Suppressor macrophage treated with lipopolysaccharide for 4 hours (primary cell): ENCODE measurements around the gene LRRC2.
"Not testable (repeated sequence)": the region's sequence is repeated elsewhere in the genome, so short reads cannot be mapped to it uniquely, and the experiment has no call there.

ENCODE experiments used
- DNase-seq: peaks from one replicate; pipeline ENCODE4 v3.0.0-alpha.2; 2020

LRRC2 gene

GRCh38 chr3:46579756-46580286, 13.7 kb upstream of the LRRC2 start:
- no peak for DNase-seq

DNA sequence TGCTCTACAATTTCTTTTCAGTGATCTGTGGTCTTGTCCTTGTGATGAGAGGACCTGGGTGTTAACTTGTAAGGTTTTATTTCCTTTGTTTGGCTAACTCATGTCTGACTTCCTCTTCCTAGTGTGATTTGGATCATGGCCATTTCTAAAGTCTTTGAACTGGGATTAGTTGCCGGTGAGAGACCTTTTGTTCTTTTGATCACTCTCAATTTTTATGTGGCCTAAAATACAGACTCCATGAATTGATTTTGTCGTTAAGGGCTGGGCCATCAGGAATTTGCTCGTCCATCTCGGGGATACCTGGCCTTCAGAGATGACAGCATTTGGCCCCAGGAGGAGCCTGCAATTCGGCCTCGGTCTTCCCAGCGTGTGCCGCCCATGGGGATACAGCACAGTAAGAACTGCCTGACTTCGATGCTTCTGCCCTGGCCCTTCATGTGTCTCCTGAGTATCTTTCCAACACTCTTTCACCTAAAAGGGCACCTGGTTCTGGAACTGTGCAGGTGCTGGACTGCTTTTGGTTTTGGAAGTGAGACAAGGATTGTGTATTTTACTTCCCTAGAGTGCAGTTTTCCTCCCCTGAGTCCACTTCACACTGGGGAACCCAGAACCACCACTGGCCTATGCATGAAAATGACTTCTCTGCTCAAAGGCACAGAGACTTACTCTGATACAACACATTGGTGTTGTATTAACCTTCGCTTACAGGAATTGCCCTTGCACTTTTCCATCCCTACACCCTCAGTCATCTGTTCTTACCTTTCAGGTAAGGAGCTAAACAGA, 13.1 kb upstream of the LRRC2 start:
- no peak for DNase-seq

- not testable (repeated sequence) for DNase-seq
Observed at GRCh38 chr3:46577580-46578249, 11.6 kb upstream of the LRRC2 start.

- DNase-seq, result no peak
Observed at GRCh38 chr3:46576879-46577278, 10.8 kb upstream of the LRRC2 start.

GRCh38 chr3:46576386-46576785, 10.3 kb upstream of the LRRC2 start:
- no peak for DNase-seq

DNA sequence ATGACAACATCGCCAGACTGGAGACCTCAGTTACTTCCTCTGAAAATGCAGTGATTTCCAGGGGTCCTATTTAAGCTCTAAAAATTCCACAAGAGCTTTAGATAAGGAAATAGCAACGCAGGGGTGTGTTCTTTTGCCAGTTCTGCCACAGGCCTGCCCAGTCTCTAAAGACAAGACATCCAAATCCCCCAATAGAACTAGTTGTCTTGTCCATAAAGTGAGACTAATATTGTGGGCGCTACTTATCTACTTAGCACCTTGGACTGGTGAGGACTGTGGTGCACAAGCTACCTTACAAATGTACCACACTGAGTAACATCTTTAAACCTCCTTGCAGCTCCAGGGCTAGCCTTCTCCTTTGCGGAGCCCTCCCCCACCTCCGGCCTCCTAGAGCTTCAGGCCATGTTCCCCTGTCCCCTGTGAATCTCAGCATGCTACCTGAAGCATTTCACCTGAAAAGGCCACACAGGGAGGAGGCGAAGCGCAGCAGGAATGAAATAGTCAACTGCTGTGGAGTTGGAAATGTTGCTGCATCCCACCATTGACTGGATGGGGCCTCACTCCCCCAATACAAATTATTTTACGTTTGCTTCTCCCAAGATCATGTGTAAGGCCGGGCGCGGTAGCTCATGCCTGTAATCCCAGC, 9.6 kb upstream of the LRRC2 start:
- DNase-seq, result no peak

DNA sequence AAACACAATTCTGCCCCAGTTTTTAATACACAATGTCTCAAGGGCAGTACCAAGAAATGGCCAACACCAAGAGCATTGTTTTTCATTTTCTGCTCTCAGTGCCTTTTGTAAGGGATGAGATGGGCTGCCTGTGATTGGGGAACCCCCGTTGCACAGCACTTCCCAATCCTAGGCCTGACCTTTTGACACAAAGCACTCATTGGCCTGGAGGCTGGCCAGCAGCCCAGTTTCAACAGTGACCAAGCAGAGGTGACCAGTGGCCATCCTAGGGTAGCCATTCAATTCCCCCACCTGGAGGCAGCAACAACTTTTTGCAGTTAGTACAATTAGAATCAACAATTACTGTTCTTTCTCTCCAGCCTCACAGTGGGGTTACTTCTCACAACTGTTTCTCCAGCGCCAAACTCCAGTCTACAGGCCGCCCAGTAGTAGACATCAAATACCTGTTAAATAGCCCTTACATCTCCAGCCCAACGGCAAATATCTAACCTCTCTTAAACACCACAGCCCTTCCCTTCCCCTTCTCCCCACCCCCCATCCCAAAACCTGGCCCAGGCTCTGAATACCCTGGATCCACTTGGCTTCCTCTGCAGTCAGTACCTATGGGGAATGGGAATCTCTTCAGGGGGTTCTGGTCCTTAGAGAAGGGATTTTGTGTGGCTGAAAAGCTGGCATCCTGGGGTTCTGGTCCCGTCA, 8.9 kb upstream of the LRRC2 start:
- peak; percentile 27 for DNase-seq

GRCh38 chr3:46574243-46574646, 8.1 kb upstream of the LRRC2 start:
- no peak for DNase-seq

DNA sequence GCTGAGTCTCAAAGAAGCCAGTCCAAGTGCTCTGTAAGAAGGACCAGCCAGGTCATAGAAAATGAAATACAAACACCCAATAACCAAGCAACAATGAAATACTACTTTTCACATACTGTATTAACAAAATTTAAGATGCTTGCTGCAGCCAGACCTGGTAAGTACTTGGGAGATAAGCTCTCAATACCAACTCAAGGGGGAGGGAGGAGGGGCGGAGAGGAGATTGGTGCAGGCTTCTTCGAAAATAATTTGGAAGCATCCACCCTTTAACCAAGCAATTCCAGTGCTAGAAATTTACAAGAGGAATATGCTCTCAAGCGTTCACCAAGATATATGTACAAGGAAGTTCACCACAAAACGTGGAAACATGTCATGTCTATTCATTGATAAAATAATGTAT, 7.6 kb upstream of the LRRC2 start:
- DNase-seq, result no peak

- DNase-seq, result no peak
Observed at GRCh38 chr3:46571684-46572083, 5.6 kb upstream of the LRRC2 start.

DNA sequence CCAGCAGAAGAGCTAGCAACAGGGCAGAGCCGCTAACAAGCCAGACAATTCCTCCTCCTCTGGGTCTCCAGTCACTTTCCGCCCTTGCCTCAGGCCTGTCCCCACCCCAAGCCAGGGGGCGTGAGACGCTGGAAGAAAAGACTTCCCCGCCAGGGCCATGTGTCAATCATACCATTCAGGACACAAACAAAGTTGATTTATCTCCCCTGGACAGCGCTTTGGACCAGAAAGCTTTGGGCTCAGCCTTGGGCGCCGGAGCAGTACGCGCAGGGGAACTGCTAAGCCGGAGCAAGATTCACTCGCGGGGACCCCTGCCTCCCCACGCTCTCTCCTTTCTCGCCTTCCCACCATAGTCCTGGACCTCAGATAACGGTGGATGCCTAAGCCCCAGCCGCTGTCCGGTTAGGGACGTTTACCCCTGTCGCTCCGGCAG, 479 bp downstream of the LRRC2 start:
- no peak for DNase-seq

GRCh38 chr3:46565077-46565476, 1.0 kb downstream of the LRRC2 start:
- DNase-seq, result no peak

DNA sequence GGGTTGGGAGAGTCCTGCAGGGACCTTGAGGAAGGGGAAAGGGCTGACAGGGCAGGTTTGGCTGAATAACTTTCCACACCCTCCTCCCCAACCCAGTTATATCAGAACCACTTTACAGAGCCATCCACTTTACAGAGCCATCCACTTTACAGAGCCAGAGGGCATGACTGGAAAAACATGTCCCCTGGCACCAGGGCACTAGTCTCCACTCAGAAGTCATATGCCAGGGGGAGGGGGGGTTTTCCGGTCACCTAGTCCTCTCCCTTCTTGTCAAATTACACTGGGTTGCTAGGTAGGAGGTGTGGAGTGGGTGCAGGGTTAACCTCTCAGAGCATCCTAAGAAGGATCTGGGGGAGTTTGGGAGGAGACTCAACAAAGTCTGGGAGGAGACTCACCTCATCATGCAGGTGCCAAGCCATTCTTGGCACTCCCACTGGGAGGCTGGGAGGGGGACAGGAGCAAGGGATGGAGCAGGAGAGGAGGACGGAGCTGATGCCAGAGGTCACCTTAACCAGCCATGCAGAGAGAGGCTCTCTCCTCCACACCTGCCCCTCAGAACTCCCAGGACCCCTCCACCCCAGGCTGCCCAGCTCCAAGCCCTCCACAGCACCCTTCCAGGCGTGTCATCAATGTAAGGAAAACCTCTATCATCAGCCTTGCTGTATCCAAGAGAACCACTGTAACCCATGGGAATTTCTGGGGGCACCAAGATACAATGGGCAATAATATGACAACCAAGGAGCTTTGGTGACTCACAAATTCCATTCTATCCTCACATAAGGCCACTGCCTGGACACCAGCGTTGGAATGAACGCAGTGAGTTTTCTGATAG, 1.7 kb downstream of the LRRC2 start:
- no peak for DNase-seq

DNA sequence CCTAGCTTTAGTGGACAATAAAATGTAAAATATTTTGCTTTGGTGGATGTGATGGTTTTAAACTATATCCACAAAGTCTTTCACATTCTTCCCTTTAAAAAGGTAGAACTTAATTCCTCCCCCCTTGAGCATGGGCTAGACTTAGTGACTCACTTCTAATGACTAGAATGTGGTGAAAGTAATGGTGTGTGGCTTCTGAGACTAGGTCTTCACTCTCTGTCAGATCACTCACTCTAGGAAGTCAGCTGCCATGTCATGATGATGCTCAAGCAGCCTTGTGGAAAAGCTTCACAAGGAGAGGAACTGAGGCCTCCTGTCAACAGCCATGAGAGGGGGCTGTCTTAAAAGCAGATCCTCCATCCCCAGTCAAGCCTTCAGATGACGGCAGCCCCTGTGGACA, 4.2 kb downstream of the LRRC2 start:
- no peak for DNase-seq

- no peak for DNase-seq
Observed at GRCh38 chr3:46561511-46561910, 4.6 kb downstream of the LRRC2 start.

GRCh38 chr3:46559091-46559704, 6.9 kb downstream of the LRRC2 start:
- DNase-seq, result no peak

DNA sequence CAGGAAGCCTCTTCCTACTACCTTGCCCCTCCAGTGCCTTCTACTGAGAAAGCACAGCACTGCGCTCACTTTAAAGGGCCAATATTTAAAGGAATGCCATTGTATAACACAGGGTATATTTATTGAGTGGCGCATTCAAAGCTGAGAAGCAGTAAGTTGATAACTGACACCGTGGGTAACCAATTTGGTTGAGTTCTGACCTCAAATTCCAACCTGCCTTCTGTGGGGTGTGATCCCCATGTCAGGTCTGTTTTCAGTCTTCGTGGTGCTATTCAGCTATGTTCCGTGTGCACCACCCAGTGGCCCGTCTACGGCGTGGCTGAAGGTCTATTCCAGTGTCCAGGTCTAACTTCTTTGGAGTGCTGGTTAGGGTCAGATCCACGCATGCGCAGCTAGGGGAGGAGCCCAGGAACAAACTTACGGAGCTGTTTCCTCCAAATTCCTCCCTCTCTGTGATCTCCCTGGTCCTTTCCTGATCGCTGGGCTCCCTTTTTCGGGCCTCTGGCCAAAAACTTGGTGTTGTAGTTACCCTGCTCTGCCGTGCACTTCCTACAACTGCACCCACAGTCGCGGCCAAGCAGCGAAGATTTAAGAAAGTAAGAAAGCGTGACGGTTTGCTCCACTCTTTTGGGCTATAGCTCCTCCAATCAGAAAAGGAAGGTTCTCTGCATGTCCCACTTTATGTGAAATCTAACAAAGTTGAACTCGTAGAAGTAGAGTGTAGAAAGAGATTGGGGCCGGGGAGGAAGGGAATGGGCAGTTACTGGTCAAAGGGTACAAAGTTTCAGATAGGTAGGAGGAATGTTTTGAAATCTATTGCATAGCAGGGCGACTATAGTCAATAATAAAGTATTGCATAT, 7.7 kb downstream of the LRRC2 start:
- peak; percentile 89 for DNase-seq

DNA sequence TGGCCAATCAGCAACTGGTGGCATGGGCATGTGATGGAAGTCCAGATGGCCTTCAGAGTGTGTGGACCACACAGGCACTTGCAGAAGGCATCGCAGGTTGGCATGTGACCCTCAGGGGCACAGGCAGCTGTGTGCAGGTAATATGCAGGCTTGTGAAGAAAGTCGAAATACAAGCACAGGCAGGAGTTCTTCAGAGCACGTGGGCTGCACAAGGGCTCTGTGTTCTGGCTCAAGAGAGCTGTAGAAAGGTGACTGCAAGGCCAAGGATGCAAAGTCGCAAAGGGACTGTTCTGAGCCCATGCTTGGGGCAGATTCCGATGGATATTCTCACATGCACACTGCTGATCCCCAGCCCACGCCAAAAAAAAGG, 8.3 kb downstream of the LRRC2 start:
- no peak for DNase-seq

- DNase-seq, result no peak
Observed at GRCh38 chr3:46553154-46553553, 12.9 kb downstream of the LRRC2 start.

- DNase-seq, result no peak
Observed at GRCh38 chr3:46552538-46552937, 13.6 kb downstream of the LRRC2 start.

- no peak for DNase-seq
Observed at GRCh38 chr3:46551615-46552014, 14.5 kb downstream of the LRRC2 start.
